ENCODE data around the gene MAP1LC3B2. TPM values are rescaled to one million over a fixed set of nuclear protein-coding genes. Genes with fewer than 3 reads are reported as not detected.

Gene MAP1LC3B2
- total RNA-seq, 1 donor from 2014 or later: 3.2 TPM

Other genes with a start within 250 kb of the MAP1LC3B2 start
- gene SPRING1, start 178.7 kb downstream of the MAP1LC3B2 start, total RNA-seq: 9.2 TPM
- 0.45 TPM for gene RNFT2, start 178.9 kb downstream of the MAP1LC3B2 start, total RNA-seq

Measured in left ventricle myocardium superior (tissue), 1 donor.